Type B pancreatic cell (in vitro differentiated cells): ENCODE measurements around the gene HOXC5. TPM values are rescaled to one million over a fixed set of nuclear protein-coding genes. Genes with fewer than 3 reads are reported as not detected.

Experiments
- DNase-seq: peaks from one replicate; pipeline ENCODE4 v3.0.0; 2021; ENCODE audit warnings: mixed read lengths; ENCODE audit not compliant: unreplicated experiment; ENCODE audit errors: extremely low spot score
- H3K27ac Mint-ChIP-seq: 2 replicates; pipeline ENCODE4 v1.8.0; 2021; ENCODE audit warnings: mild to moderate bottlenecking, mixed read lengths
- H3K27me3 Mint-ChIP-seq: 2 replicates; pipeline ENCODE4 v1.8.0; 2021; ENCODE audit warnings: mixed read lengths
- H3K36me3 Mint-ChIP-seq: 2 replicates; pipeline ENCODE4 v1.8.0; 2021; ENCODE audit warnings: mixed read lengths
- H3K4me1 Mint-ChIP-seq: one replicate; pipeline ENCODE4 v1.8.0; 2021; ENCODE audit warnings: mixed read lengths; ENCODE audit not compliant: unreplicated experiment
- H3K4me3 Mint-ChIP-seq: 2 replicates; pipeline ENCODE4 v1.8.0; 2021; ENCODE audit warnings: mild to moderate bottlenecking, mixed read lengths
- H3K9me3 Mint-ChIP-seq: 2 replicates; pipeline ENCODE4 v1.8.0; 2021; ENCODE audit warnings: mixed read lengths
- total RNA-seq: library from RNA; stranded (reverse); gene quantifications from 2 replicates; pipeline ENCODE4 v1.2.1, GENCODE V29; 2021; ENCODE audit warnings: low replicate concordance
- TF ChIP-seq, protein P1 (sequence below): fragments of 200-600 bp; sonication (generic); conservative IDR thresholded peaks from 2 replicates; pipeline ENCODE4 v1.5.0; 2021; ENCODE audit warnings: antibody characterized with exemption, mild to moderate bottlenecking

HOXC5 gene
- total RNA-seq, 1 donor from 2014 or later, result 56.9 TPM

DNA sequence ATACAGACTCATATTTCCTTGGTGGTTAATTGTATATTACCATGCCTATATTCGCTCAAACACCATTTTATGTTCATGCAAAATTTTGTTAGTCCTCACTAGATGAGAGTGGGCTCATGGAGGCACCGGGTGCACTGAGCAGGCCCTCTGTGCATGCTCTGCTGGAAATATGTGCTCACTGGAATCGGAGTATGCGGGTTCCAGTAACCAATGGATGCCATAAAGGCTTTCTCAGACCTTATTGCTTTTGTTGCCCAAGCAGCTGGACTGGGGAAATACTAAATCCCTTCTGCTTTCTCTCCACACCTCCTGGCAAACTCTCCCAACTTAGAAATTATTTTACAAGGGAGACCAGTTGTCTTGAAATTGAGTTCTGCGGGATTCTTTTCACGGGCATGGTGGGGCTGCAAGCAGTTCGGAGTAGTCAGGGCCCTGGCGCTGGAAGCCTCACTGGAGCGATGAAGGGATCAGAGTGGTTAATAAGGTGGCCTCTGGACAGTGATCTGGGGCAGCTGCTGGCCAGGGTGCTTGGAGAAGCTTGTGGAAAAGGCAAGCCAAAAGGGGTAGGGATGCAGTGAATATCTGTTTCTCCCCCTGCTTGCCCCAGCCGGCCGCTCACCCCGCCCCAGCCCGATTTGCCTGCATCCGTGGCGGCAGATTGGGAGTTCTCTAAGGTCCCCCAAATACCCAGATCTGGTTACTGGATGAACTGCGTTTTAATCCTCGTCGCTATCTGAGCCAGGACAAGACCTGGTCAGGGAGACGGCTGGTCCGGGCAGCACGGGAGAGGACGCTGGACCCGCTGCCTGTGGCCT lies 12.1 kb upstream of the HOXC5 start:
- Mint-ChIP-seq H3K27me3 (peaks cover 91% of the 10 kb centered on the region), H3K9me3 (no peaks in the 10 kb centered on the region), H3K36me3 (peaks cover 4% of the 10 kb centered on the region), H3K27ac (no peak overlapping the region), H3K4me1 (peaks cover 36% of the 10 kb centered on the region), H3K4me3 (no peak overlapping the region)
- TF ChIP-seq, protein P1, sequence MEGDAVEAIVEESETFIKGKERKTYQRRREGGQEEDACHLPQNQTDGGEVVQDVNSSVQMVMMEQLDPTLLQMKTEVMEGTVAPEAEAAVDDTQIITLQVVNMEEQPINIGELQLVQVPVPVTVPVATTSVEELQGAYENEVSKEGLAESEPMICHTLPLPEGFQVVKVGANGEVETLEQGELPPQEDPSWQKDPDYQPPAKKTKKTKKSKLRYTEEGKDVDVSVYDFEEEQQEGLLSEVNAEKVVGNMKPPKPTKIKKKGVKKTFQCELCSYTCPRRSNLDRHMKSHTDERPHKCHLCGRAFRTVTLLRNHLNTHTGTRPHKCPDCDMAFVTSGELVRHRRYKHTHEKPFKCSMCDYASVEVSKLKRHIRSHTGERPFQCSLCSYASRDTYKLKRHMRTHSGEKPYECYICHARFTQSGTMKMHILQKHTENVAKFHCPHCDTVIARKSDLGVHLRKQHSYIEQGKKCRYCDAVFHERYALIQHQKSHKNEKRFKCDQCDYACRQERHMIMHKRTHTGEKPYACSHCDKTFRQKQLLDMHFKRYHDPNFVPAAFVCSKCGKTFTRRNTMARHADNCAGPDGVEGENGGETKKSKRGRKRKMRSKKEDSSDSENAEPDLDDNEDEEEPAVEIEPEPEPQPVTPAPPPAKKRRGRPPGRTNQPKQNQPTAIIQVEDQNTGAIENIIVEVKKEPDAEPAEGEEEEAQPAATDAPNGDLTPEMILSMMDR, result no peak
- DNase-seq, result no peak

DNA sequence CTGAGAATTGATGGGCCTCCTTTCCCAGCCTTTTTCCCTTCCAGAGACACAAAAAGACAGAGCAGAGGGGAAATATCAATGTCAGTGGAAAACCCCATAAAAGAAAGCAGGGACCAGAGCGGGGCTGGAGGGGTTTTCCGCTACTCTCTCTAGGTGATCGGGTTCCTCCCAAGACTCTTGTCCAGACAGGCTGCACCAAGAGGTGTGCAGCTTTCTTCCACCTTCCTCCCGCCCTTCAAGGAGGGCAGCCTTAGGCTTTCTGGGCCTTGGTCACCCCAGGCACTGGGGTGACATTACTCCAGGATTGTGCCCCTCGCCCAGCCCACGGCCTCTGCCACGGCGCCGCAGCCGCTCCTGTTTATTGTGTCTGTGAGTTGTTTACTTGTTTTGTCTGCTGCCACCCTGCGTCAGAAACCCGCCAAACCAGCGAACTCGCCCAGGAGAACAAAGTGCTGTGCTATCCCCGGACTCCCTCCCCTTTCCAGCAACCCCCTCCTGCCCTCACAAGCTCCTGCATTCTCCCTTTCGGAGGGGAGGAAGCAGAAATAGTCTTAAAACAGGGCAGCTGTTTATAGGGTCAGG lies 11.3 kb upstream of the HOXC5 start:
- DNase-seq, result no peak
- peak overlapping the region; percentile 78 for H3K4me3 Mint-ChIP-seq
- TF ChIP-seq, protein P1, result peak; percentile 25
- H3K36me3 Mint-ChIP-seq, result peaks cover 4% of the 10 kb centered on the region
- H3K27me3 Mint-ChIP-seq, result peaks cover 90% of the 10 kb centered on the region
- H3K27ac Mint-ChIP-seq, result peak overlapping the region; percentile 36
- H3K4me1 Mint-ChIP-seq, result peaks cover 41% of the 10 kb centered on the region
- H3K9me3 Mint-ChIP-seq, result no peaks in the 10 kb centered on the region

DNA sequence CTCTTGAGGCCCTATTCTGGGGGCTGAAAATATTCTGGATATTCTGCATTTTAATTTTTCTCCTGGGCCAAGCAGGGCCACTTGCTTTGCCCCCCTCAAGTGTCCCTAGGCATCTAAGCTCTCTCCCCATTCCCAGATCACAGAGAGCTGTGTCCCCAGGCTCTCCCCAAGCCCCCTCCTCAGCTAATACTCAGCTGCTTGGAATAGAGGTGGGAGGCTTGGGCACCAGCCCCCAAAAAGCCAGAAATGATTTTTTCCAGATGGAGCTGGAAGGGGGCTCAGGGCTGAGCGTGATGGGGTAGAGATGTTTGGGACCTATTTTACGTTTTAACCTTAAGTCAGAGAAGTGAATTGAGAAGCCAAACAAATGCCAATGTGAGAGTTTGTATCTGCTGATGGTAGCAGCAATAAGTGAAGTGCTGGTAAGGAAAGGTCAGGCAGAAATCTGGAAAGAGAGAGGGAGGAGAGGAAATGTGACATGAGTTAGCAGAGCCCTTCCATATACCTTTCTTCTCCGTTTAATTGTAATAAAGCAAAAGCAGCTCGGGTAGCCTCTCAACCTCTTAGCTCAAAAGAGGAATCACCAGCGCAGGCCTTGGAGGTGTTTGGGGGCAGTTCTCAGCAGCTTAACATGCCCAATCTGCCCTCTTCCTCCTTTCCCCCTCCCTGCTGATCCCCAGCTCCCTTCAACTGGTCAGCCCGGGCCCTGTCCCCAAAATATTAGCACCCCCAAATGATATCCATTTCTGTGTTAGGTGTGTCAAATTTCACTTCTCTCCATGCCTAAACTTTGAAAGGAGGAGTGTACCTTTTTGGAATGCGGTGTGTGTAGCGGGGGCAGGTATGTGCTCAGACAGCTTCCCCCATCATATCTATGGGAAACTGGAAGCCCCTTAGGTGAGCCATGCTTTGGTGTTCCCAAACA lies 9.6 kb upstream of the HOXC5 start:
- no peak overlapping the region for H3K27ac Mint-ChIP-seq
- H3K4me3 Mint-ChIP-seq, result no peak overlapping the region
- peaks cover 42% of the 10 kb centered on the region for H3K4me1 Mint-ChIP-seq
- TF ChIP-seq, protein P1, result no peak
- H3K27me3 Mint-ChIP-seq, result peaks cover 94% of the 10 kb centered on the region
- no peak for DNase-seq
- peaks cover 4% of the 10 kb centered on the region for H3K36me3 Mint-ChIP-seq
- H3K9me3 Mint-ChIP-seq, result no peaks in the 10 kb centered on the region

DNA sequence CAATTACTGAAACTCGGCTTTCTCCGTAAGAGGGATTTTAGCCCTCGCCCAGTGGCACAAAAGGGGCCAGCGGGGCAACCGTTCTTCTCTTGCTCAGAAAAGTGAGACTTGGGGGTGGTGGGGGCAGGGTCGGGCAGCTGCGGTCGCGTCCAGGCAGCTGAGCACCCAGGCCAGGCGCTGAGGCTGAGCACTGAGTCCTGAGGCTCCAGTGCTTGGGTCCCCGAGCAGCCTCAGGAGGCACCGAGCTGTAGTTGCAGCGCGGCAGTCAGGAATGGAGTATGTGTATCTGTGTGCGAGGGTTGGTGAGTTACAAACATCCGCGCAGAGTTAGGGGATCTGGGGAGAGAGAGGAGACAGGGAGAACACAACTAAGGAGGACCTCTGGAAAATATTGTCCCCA lies 8.7 kb upstream of the HOXC5 start:
- Mint-ChIP-seq H3K27ac (no peak overlapping the region), H3K4me1 (peaks cover 43% of the 10 kb centered on the region), H3K9me3 (no peaks in the 10 kb centered on the region), H3K27me3 (peaks cover 95% of the 10 kb centered on the region), H3K36me3 (peaks cover 4% of the 10 kb centered on the region), H3K4me3 (peak overlapping the region; percentile 66)
- TF ChIP-seq, protein P1, result no peak
- DNase-seq, result no peak

DNA sequence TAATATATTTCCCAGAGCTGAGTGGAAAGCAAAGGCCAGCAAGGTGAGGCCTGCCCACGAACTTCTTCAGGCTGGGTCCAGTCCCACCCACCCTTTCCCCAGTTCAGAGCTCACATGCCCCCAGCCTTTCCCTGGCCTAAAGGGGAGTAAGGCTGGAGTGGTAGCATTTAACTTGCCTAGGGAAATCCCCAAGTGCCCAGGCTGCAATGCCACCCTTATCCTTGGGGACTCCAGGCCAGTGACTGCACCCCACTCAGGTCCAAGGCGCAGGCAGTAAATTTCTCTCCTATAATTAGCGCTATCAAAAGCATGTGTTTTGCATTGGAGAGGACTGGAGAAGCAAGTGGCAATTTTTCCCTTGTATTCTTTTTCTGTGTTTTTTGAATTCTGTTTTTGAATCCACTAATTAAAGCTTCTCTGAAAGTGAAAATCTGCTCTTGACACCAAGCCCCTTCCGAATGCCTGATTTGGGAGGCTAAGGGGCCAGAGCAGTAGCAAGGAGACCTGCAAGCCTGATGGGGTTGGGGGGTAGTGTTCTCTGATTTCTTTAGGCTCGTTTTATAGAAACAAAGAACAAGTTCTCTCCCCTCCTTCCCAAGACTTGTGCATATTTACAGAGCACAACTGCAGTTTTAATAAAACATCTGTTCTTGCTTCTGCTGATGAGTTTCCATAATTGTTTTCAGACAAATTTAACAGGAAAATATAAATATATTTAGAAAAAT lies 8.1 kb upstream of the HOXC5 start:
- Mint-ChIP-seq H3K27me3 (peaks cover 94% of the 10 kb centered on the region), H3K9me3 (no peaks in the 10 kb centered on the region), H3K36me3 (peaks cover 4% of the 10 kb centered on the region), H3K27ac (no peak overlapping the region), H3K4me3 (no peak overlapping the region), H3K4me1 (peaks cover 47% of the 10 kb centered on the region)
- TF ChIP-seq, protein P1, result no peak
- DNase-seq, result no peak
